ENCODE data around the gene MT3.

The MT3 gene

GRCh38 chr16:56608876-56609462, 19.6 kb downstream of the MT3 start:
- in situ Hi-C loops (cut with HindIII; ENCODE audit: low sequenced_read_pairs) = no loop called here
- H3K4me3 ChIP-seq (ENCODE audit: low read depth, low read length) = peak overlapping the region; percentile 88
- DNase-seq (ENCODE audit: low read depth) = no peak
- no peak for TF ChIP-seq CTCF (IDR thresholded peaks at IDR 0.05; ENCODE audit: low read depth, low read length, missing control alignments)

- in situ Hi-C loops (cut with HindIII; ENCODE audit: low sequenced_read_pairs) = no loop called here
- TF ChIP-seq CTCF (IDR thresholded peaks at IDR 0.05; ENCODE audit: low read depth, low read length, missing control alignments) = no peak
Observed at GRCh38 chr16:56609463-56609921, 20.2 kb downstream of the MT3 start.

GRCh38 chr16:56610017-56610608, 20.8 kb downstream of the MT3 start:
- peak; percentile 60 for DNase-seq (ENCODE audit: low read depth)
- in situ Hi-C loops (cut with HindIII; ENCODE audit: low sequenced_read_pairs) = no loop called here
- H3K4me3 ChIP-seq (ENCODE audit: low read depth, low read length) = peak overlapping the region; percentile 88
- TF ChIP-seq CTCF (IDR thresholded peaks at IDR 0.05; ENCODE audit: low read depth, low read length, missing control alignments) = no peak

More at GRCh38 chr16:56609463-56609921, 20.2 kb downstream of the MT3 start:
- peak; percentile 87 for DNase-seq (ENCODE audit: low read depth)
- peak overlapping the region; percentile 88 for H3K4me3 ChIP-seq (ENCODE audit: low read depth, low read length)

- no peak for TF ChIP-seq CTCF (IDR thresholded peaks at IDR 0.05; ENCODE audit: low read depth, low read length, missing control alignments)
- H3K4me3 ChIP-seq (ENCODE audit: low read depth, low read length) = peak overlapping the region; percentile 88
- DNase-seq (ENCODE audit: low read depth) = no peak
- in situ Hi-C loops (cut with HindIII; ENCODE audit: low sequenced_read_pairs) = no loop called here
Observed at GRCh38 chr16:56610609-56611111, 21.3 kb downstream of the MT3 start.

GRCh38 chr16:56611281-56611833, 22.0 kb downstream of the MT3 start:
- TF ChIP-seq CTCF (IDR thresholded peaks at IDR 0.05; ENCODE audit: low read depth, low read length, missing control alignments) = no peak
- in situ Hi-C loops (cut with HindIII; ENCODE audit: low sequenced_read_pairs) = no loop called here
- DNase-seq (ENCODE audit: low read depth) = no peak

GRCh38 chr16:56613706-56614105, 24.4 kb downstream of the MT3 start:
- no peak for TF ChIP-seq CTCF (IDR thresholded peaks at IDR 0.05; ENCODE audit: low read depth, low read length, missing control alignments)
- in situ Hi-C loops (cut with HindIII; ENCODE audit: low sequenced_read_pairs) = no loop called here
- no peak for DNase-seq (ENCODE audit: low read depth)
- H3K4me3 ChIP-seq (ENCODE audit: low read depth, low read length) = no peak overlapping the region

More at GRCh38 chr16:56611281-56611833, 22.0 kb downstream of the MT3 start:
- H3K4me3 ChIP-seq (ENCODE audit: low read depth, low read length) = no peak overlapping the region

Data from astrocyte of the cerebellum (primary cell).